H1 (cell line): ENCODE measurements around the gene TRIM29.

Experiments used
- EP300 ChIP-seq, 2 experiments: IDR thresholded peaks; 1 replicate in 1 of 2; 2 replicates in 1 of 2; pipeline ENCODE4 v1.6.1; 2011 to 2012; ENCODE audit warnings: low read depth in 2 of 2, low read length in 2 of 2, mild to moderate bottlenecking in 2 of 2, borderline replicate concordance in 1 of 2, inconsistent platforms in 1 of 2, moderate library complexity in 1 of 2
- EZH2 ChIP-seq: fragments of 200-600 bp; sonication (generic); IDR thresholded peaks from 2 replicates; pipeline ENCODE4 v1.7.1; 2012; ENCODE audit warnings: low read depth, mild to moderate bottlenecking, moderate library complexity, low read length, inconsistent platforms; ENCODE audit not compliant: severe bottlenecking
- POLR2A ChIP-seq, 2 experiments: IDR thresholded peaks; 1 replicate in 1 of 2; 2 replicates in 1 of 2; pipeline ENCODE4 v1.6.1; 2011; ENCODE audit warnings: low read depth in 2 of 2, low read length in 2 of 2, mild to moderate bottlenecking in 2 of 2; ENCODE audit errors: control extremely low read depth in 1 of 2
- RAD21 ChIP-seq, 2 experiments: IDR thresholded peaks in 1 of 2; conservative IDR thresholded peaks in 1 of 2; 2 replicates each; pipeline ENCODE4 v1.6.1; 2011; ENCODE audit warnings: low read depth in 2 of 2, low read length in 2 of 2, improper control_type of control experiment in 1 of 2, inconsistent platforms in 1 of 2, mild to moderate bottlenecking in 1 of 2, moderate library complexity in 1 of 2
- SP1 ChIP-seq: IDR thresholded peaks from 2 replicates; pipeline ENCODE4 v1.6.1; 2011; ENCODE audit warnings: low read depth, low read length
- TAF7 ChIP-seq: optimal IDR thresholded peaks from 2 replicates; pipeline ENCODE3; 2011; ENCODE audit warnings: low read depth, mild to moderate bottlenecking, inconsistent platforms, low read length, moderate library complexity, borderline replicate concordance

DNA sequence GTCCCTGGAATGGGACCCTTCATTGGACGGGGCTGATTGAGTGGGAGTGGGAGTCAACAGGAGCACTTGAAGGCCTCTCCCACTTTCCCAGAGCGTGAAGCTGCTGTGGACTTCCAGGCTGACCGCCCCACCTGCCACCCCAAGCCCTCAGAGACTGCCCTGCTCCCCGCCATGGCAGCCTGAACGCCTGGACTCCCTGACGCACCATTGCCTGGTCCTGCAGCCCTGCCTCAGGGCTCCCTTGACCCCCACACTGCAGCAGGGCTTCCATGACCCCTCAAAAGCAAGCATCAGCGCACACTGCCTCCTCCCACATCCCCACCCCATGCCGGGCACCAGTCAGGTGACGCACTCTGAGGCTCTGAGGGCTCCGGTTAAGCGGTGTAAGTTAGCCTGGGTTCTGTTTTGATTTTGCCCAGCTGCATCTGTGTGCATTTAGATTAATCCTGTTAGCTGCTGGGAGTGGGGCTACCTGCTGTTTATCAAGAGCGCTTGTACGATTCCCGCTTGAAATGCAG lies 39.4 kb downstream of the TRIM29 start:
- no peak for TF ChIP-seq RAD21 (IDR thresholded peaks at IDR 0.05 in 1 of 2, conservative IDR thresholded peaks at IDR 0.05 in 1 of 2; ENCODE audit: low read depth in 2 of 2, low read length in 2 of 2)
- no peak for TF ChIP-seq POLR2A (IDR thresholded peaks at IDR 0.05; ENCODE audit: control extremely low read depth in 1 of 2, low read depth in 2 of 2, low read length in 2 of 2)
- TF ChIP-seq TAF7, result no peak
- TF ChIP-seq EZH2, result no peak
- no peak for TF ChIP-seq EP300 (IDR thresholded peaks at IDR 0.05; ENCODE audit: borderline replicate concordance in 1 of 2, low read depth in 2 of 2, low read length in 2 of 2)
- no peak for TF ChIP-seq SP1
